Cardiac fibroblast (primary cell): ENCODE measurements around the gene ACOXL.

Source experiments
- DNase-seq, 2 donors: peaks; one replicate each; pipeline versions ENCODE4 v3.0.0 to v3.0.0-alpha.2; 2010; ENCODE audit warnings: low read depth in 2 of 2
- H3K4me3 ChIP-seq, 2 donors: replicated peaks in 1 of 2; 1 replicate in 1 of 2; 2 replicates in 1 of 2; pipeline ENCODE4 v1.5.1; 2011; ENCODE audit warnings: low read depth in 2 of 2, low read length in 2 of 2, mild to moderate bottlenecking in 2 of 2, moderate library complexity in 1 of 2
- CTCF ChIP-seq: IDR thresholded peaks from one replicate; pipeline ENCODE4 v1.5.1; 2011; ENCODE audit warnings: low read depth, mild to moderate bottlenecking, low read length, inconsistent platforms

The ACOXL gene

GRCh38 chr2:111057045-111057444, 324.7 kb downstream of the ACOXL start:
- TF ChIP-seq CTCF: no peak
- no peak for DNase-seq
- H3K4me3 ChIP-seq: no peak overlapping the region

- DNase-seq: no peak
- H3K4me3 ChIP-seq: no peak overlapping the region
- TF ChIP-seq CTCF: no peak
Observed at GRCh38 chr2:111057721-111058120, 325.3 kb downstream of the ACOXL start.

GRCh38 chr2:111058264-111058663, 325.9 kb downstream of the ACOXL start:
- no peak for TF ChIP-seq CTCF
- no peak overlapping the region for H3K4me3 ChIP-seq
- no peak for DNase-seq

- H3K4me3 ChIP-seq: no peak overlapping the region
- no peak for DNase-seq
- TF ChIP-seq CTCF: no peak
Observed at GRCh38 chr2:111061191-111061590, 328.8 kb downstream of the ACOXL start.

GRCh38 chr2:111062417-111062816, 330.0 kb downstream of the ACOXL start:
- no peak for DNase-seq
- H3K4me3 ChIP-seq: no peak overlapping the region
- no peak for TF ChIP-seq CTCF

- TF ChIP-seq CTCF: no peak
- H3K4me3 ChIP-seq: no peak overlapping the region
- DNase-seq: no peak
Observed at GRCh38 chr2:111066062-111066593, 333.8 kb downstream of the ACOXL start.

GRCh38 chr2:111068435-111069058, 336.2 kb downstream of the ACOXL start:
- no peak for DNase-seq
- TF ChIP-seq CTCF: no peak
- no peak overlapping the region for H3K4me3 ChIP-seq
